ENCODE results near the gene MBD4.

DNA sequence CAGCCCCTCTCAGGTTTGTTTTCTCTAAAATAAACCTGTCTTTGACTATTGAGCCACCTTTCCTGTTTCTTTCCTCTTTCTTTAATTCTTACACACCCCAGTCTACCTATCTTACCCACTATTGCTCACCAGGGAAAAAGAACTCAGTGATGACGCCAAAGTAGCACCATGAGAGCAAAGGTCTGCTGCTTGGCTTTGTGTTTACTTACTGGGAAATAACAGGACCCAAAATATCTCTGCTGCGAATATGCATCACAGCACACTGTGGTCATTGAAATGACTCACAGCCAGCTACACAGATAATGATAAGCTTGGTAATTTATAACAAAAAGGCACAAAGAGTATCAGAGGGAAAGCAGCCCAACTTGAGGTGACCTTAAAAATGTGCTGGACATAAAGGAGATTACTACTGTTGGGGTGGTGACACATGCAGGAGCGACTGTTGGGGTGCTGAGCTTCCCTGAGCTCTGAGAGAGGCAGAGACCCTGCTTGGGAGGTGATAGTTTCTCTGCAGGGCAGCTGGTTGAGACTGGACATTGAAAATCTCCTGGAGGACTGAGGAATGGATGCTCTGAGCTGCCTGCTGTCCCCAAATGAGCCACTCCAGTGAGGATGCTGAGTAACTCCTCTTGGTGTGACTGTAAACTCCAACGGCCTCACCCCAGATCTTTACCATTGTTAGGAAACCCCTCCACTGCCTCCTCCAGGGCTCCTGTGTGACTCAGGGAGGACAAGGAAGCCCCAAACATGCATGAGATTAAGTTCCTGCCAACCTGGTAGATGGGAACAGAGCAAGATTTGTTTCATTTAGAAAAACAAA, 25.9 kb downstream of the MBD4 start:
- TF ChIP-seq POLR2AphosphoS5 (IDR thresholded peaks at IDR 0.05; ENCODE audit: low read depth, low read length): no peak
- TF ChIP-seq POLR2A (IDR thresholded peaks at IDR 0.05; ENCODE audit: low read depth, low read length): no peak
